DMS153 (cell line): Measurements from ENCODE around the gene PRCD.

Source experiments
- DNase-seq: peaks from one replicate; lab custom pipeline; 2025; lab: John Stamatoyannopoulos, UW

PRCD gene

GRCh38 chr17:76541739-76542454, 2.1 kb downstream of the PRCD start:
- DNase-seq = no peak

- DNase-seq = no peak
These were observed 2.7 kb downstream of the PRCD start for GRCh38 chr17:76542566-76542971.

GRCh38 chr17:76542984-76543383, 3.1 kb downstream of the PRCD start:
- no peak for DNase-seq

- DNase-seq = no peak
These were observed 3.6 kb downstream of the PRCD start for GRCh38 chr17:76543482-76543825.

GRCh38 chr17:76543826-76544545, 4.1 kb downstream of the PRCD start:
- no peak for DNase-seq

GRCh38 chr17:76544546-76545365, 4.9 kb downstream of the PRCD start:
- DNase-seq = no peak

GRCh38 chr17:76545918-76546555, 6.2 kb downstream of the PRCD start:
- no peak for DNase-seq

- no peak for DNase-seq
These were observed 6.8 kb downstream of the PRCD start for GRCh38 chr17:76546556-76547182.

- DNase-seq = peak; percentile 32
These were observed 7.4 kb downstream of the PRCD start for GRCh38 chr17:76547183-76547641.

- DNase-seq = no peak
These were observed 7.9 kb downstream of the PRCD start for GRCh38 chr17:76547642-76548202.

- DNase-seq = no peak
These were observed 8.8 kb downstream of the PRCD start for GRCh38 chr17:76548378-76549214.

- DNase-seq = no peak
These were observed 9.3 kb downstream of the PRCD start for GRCh38 chr17:76549215-76549518.

- no peak for DNase-seq
These were observed 9.7 kb downstream of the PRCD start for GRCh38 chr17:76549539-76549938.

- DNase-seq = peak; percentile 17
These were observed 11.1 kb downstream of the PRCD start for GRCh38 chr17:76550712-76551615.

- DNase-seq = peak; percentile 14
These were observed 11.8 kb downstream of the PRCD start for GRCh38 chr17:76551685-76552084.

- DNase-seq = no peak
These were observed 13.5 kb downstream of the PRCD start for GRCh38 chr17:76553178-76553908.

- no peak for DNase-seq
These were observed 14.3 kb downstream of the PRCD start for GRCh38 chr17:76554131-76554530.

- DNase-seq = no peak
These were observed 17.0 kb downstream of the PRCD start for GRCh38 chr17:76556765-76557367.
